ENCODE results near the gene ACOT13. TPM values are rescaled to one million over a fixed set of nuclear protein-coding genes. Genes with fewer than 3 reads are reported as not detected.
A peak's percentile ranks its signal among the peaks of the same experiment; 100 is the strongest.
"Not testable (repeated sequence)": the region's sequence is repeated elsewhere in the genome, so short reads cannot be mapped to it uniquely, and the experiment has no call there.

Gene ACOT13
- total RNA-seq, 2 donors from 2014 or later = 63.0 to 70.8 TPM

GRCh38 chr6:24686946-24687345 is 20.1 kb downstream of the ACOT13 start:
- intact Hi-C loops (cut with DNase I) = no loop called here
- ATAC-seq = no peak
- DNase-seq = no peak

GRCh38 chr6:24689964-24690363 is 23.1 kb downstream of the ACOT13 start:
- DNase-seq = no peak
- intact Hi-C loops (cut with DNase I) = loop anchor here in 1 of 2 donors (5.0 kb wide), 1 partner anchor 108 kb away; no protein-coding TSS in a partner anchor
- peak in 1 of 2 donors; percentile 29 for ATAC-seq

- ATAC-seq = no peak
- intact Hi-C loops (cut with DNase I) = loop anchor here in 1 of 2 donors (5.0 kb wide), 1 partner anchor 108 kb away; no protein-coding TSS in a partner anchor
- DNase-seq = no peak
These were observed 23.7 kb downstream of the ACOT13 start for GRCh38 chr6:24690593-24690992.

- no peak for ATAC-seq
- intact Hi-C loops (cut with DNase I) = loop anchor here in 1 of 2 donors (5.0 kb wide), 1 partner anchor 109 kb away; no protein-coding TSS in a partner anchor
- DNase-seq = no peak
These were observed 24.7 kb downstream of the ACOT13 start for GRCh38 chr6:24691550-24691949.

- ATAC-seq (peak; percentile 48 to 50), DNase-seq (no peak)
- intact Hi-C loops (cut with DNase I) = loop anchor here in 1 of 2 donors (5.0 kb wide), 1 partner anchor 110 kb away; no protein-coding TSS in a partner anchor
These were observed 25.1 kb downstream of the ACOT13 start for GRCh38 chr6:24692003-24692402.

- ATAC-seq (no peak), DNase-seq (no peak)
- intact Hi-C loops (cut with DNase I) = loop anchor here in 1 of 2 donors (5.0 kb wide), 1 partner anchor 110 kb away; no protein-coding TSS in a partner anchor
These were observed 25.5 kb downstream of the ACOT13 start for GRCh38 chr6:24692415-24692814.

- intact Hi-C loops (cut with DNase I) = loop anchor here in 1 of 2 donors (5.0 kb wide), 1 partner anchor 111 kb away; no protein-coding TSS in a partner anchor
- no peak for ATAC-seq
- DNase-seq = no peak
These were observed 26.1 kb downstream of the ACOT13 start for GRCh38 chr6:24692848-24693592.

- no peak for ATAC-seq
- intact Hi-C loops (cut with DNase I) = loop anchor here (2.0 to 5.0 kb wide), 2 partner anchors 112 to 113 kb away; no protein-coding TSS in a partner anchor
- no peak for DNase-seq
These were observed 27.3 kb downstream of the ACOT13 start for GRCh38 chr6:24694198-24694597.

- intact Hi-C loops (cut with DNase I) = loop anchor here in 1 of 2 donors (2.0 kb wide), 1 partner anchor 115 kb away; no protein-coding TSS in a partner anchor
- DNase-seq = peak; percentile 50
- ATAC-seq = peak; percentile 55 to 69
These were observed 28.8 kb downstream of the ACOT13 start for GRCh38 chr6:24695635-24696034.

GRCh38 chr6:24696097-24696496 is 29.2 kb downstream of the ACOT13 start:
- DNase-seq (no peak), ATAC-seq (no peak)
- intact Hi-C loops (cut with DNase I) = no loop called here

GRCh38 chr6:24699521-24700359 is 32.9 kb downstream of the ACOT13 start:
- intact Hi-C loops (cut with DNase I) = loop anchor here (10.0 kb wide), 1 partner anchor 275 kb away; no protein-coding TSS in a partner anchor
- ATAC-seq = peak in 1 of 2 donors; percentile 66

GRCh38 chr6:24702720-24703282 is 35.9 kb downstream of the ACOT13 start:
- DNase-seq = no peak
- intact Hi-C loops (cut with DNase I) = loop anchor here (10.0 kb wide), 1 partner anchor 278 kb away; no protein-coding TSS in a partner anchor

More at GRCh38 chr6:24699521-24700359, 32.9 kb downstream of the ACOT13 start:
- DNase-seq = no peak

GRCh38 chr6:24704468-24704867 is 37.6 kb downstream of the ACOT13 start:
- no peak for ATAC-seq
- intact Hi-C loops (cut with DNase I) = loop anchor here (10.0 kb wide), 1 partner anchor 280 kb away; no protein-coding TSS in a partner anchor
- DNase-seq = no peak

More at GRCh38 chr6:24702720-24703282, 35.9 kb downstream of the ACOT13 start:
- ATAC-seq = no peak

GRCh38 chr6:24708612-24709011 is 41.7 kb downstream of the ACOT13 start:
- no peak for DNase-seq
- intact Hi-C loops (cut with DNase I) = loop anchor here (10.0 kb wide), 1 partner anchor 284 kb away; no protein-coding TSS in a partner anchor

GRCh38 chr6:24709014-24709711 is 42.3 kb downstream of the ACOT13 start:
- ATAC-seq = no peak
- intact Hi-C loops (cut with DNase I) = loop anchor here (10.0 kb wide), 1 partner anchor 284 kb away; no protein-coding TSS in a partner anchor
- no peak for DNase-seq

More at GRCh38 chr6:24708612-24709011, 41.7 kb downstream of the ACOT13 start:
- ATAC-seq = no peak

- intact Hi-C loops (cut with DNase I) = no loop called here
- DNase-seq (no peak), ATAC-seq (no peak)
These were observed 43.8 kb downstream of the ACOT13 start for GRCh38 chr6:24710519-24711303.

GRCh38 chr6:24716602-24717148 is 49.8 kb downstream of the ACOT13 start:
- ATAC-seq; DNase-seq; intact Hi-C loops (cut with DNase I): not testable (repeated sequence)

All from left cardiac atrium (tissue), 4 donors.